Left renal pelvis (tissue), 4 donors: ENCODE data around the gene SLC37A2. TPM values are rescaled to one million over a fixed set of nuclear protein-coding genes. Genes with fewer than 3 reads are reported as not detected.

Source experiments
- DNase-seq, 4 donors: peaks; one replicate each; pipeline ENCODE4 v3.0.0-alpha.2; 2013; ENCODE audit warnings: low read depth in 4 of 4, low spot score in 3 of 4
- polyA plus RNA-seq, 4 donors: library from polyadenylated mRNA; unstranded; fragments of 120-200 nt; gene quantifications; one replicate each; pipeline ENCODE4 v1.2.1, GENCODE V29; 2013; ENCODE audit not compliant: insufficient read length in 4 of 4

The SLC37A2 gene
- polyA plus RNA-seq, 4 donors = 2.1 to 7.0 (median 2.5) TPM

DNA sequence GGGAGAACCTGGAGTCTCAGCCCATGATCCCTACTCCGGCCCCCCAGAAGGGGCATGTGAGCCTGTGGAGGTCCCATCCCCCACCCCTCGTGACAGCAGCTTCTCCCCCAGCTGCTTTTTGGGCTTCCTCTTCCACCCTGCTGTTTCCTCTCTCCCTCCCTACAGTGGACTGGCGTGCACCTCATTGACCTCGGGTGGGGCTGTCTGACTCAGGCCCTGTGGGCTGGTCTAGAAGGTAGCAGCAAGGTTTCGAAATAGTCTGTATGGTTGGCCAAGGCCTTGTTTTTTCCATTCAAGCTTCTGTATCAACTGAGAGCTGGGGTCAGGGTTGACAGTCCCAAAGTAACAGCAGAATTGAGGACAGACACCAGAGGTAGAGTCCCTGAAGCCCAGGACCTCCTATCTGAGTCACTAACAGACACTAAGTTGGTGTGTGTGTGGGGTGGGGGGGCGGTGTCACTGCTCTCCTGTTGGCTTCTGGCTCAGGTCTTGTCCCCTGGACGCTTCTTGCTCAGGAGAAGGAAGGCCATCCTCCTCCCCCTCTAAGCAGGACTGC is 7.7 kb downstream of the SLC37A2 start:
- no peak for DNase-seq

DNA sequence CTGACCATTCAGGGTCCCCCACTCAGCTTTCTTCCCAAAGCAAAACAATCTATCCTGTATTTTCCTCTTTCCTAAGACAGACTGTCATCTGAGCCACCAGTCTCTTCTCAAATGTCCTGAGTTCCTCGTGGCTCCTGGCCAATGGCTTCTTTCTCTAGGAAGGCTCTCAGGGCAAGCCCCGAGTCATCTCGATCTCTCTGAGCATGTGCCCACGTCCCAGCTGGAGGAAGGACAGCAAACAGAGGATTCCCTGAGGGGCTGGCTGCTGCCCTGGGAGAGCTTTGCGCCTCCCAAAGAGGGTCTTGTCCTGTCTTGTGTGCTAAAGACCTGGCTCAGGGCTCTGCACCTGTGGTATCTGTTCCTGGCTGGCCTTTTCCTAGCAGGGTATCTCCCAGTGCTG is 8.3 kb downstream of the SLC37A2 start:
- DNase-seq = no peak

DNA sequence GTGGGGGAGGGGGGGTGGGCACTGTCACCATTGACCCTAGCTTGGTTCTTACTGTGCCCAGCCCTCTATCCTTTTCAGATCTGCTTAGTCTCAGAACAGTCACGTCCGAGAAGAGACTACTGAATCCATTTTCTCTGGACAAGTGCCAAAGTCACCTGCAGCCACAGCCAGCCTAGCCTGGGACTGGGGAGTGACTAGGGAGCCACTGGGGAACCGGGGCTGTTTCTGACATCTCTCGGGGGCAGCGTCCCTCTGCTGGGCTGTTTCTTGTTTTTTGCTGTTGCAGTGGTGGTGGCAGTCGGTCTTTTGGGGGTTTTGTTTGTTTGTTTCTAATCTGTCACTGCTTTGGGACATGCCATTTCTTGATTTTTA is 8.7 kb downstream of the SLC37A2 start:
- no peak for DNase-seq

DNA sequence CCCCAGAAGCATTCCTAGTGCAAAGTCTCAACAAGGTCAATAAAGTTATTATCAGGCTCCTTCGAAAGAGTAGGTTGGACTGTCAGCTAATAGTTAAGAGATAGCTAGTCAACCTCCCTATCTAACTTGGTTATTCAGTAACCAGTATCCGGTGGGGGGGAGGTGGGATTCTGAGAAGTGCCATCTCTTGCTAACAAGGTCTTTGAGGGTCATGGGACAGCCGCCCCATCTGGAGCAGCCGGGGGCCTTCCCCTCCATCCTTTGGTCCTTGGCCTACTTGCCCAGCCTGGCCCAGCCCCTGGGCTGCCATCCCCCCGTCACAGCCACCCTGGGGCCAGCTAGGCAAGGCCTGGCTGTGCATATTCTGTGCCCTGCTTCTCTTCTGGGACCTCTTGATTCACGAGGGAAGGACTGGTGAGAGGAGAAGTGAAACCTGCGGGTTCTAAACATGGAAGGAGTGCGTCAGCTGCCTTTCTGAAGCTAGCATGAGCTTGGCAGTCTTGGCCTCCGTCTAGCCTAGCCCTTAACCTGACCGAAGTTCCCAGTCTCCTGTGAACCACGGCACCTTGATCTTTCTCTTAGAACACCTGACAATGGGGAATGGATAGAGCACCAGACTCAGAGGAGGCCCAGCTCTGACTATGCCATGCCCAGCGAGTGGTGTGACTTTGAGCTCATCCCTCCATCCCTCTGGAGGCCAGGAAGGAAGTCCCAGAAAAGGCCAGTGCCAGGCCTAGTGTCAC is 9.3 kb downstream of the SLC37A2 start:
- no peak for DNase-seq

DNA sequence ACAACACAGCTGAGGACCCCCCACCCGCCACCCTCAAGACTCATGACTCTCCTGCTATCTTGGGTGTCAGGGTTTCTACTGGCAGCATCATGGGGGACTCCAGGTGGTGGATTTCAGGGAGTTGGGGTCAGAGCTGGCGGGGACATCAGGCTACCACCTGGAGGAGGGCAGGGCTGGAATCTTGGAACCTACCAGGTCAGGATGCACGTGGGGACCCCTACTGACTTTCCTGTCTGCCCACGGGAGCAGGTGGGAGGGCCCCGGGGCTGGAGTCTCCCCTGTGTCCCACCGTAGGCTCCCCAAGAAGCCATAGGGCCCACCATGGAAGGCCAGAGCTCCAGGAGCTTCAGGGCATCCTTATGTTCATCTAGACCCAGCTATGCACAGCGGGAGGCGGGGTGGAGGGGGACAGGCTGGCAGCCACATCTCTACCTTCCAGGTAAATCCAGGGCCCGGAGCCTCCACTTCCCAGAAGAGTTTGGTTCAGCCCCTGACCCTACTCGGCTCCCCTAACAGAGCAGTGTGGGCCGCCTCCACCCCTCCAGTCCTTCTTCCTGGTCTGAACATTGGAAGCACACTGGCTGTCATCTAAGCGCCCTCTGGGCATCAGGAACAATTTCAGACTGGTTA is 10.0 kb downstream of the SLC37A2 start:
- no peak for DNase-seq

DNA sequence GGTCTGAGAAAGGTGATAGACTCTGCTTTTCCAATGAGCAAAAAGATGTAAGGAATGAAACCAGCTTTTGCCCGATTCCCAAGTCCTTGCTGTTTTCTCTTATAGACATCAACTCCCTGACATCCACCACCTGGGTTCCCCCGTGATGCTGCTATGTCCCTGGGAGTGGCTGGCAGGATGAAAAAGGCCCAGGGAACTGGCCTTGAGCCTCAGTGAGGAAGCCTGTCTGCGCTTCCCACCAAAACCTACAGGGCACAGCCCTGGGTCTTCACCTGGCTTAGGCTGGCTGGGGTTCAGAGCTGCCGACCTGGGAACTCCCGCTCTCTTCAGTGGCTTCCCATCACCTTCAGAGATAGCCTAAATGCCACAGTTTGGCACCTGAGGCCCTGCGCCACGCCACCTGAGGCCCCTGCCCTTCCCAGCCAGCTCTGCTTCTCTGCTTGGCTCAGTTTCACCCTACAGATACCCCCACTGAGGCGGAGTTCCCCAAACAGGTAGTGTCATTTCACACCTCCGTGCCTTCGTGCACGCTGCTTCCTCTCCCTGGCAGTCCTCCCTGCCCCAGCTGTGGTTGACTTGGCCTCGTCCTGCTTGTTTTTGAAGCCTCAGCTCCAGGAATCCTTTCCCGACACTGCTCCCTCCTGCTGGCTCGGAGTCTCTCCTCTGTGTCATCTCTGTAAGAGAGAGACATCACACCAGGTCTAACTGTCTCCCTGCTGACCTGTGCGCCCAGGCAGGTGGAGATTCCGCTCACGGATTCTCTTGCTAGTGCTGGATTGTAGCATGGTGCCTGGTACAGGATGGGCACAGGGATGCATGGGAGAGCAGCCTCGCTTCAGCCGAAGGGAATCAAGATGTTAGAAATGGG is 10.7 kb downstream of the SLC37A2 start:
- DNase-seq = no peak

DNA sequence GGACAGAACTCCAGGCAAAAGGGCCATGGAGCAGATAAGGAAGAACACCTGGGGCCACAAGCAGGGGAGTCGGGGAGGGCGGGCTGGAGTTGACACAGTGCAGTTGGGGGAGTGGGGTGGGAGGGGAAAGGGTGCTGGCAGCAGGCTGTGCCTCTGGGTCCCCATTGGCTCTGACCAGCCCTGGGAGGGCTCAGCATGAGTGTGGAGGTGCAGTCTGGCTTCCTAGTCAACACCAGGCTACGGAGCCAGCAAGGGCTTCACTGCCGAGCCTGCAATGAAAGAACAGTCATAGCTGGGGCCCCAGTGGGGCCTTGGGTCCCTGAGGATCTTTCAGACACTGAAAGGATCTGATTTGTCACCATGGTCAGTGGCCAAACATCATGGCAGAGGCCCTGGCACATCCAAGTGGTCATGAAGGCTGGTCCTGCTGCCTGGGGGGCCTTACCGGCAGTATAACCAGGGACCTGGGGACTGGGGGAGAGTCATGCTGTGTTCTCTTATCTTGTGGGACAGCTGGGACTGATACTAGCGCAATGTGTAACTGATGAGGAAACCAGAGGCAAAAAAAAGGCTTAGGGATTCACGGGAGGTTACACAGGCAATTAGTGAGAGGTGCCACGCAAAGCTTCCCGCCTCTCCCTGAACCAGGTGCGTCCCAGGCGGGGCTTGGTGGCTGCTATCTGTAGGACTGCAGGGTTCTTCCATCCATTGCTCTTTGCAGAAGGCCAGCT is 11.6 kb downstream of the SLC37A2 start:
- no peak for DNase-seq

DNA sequence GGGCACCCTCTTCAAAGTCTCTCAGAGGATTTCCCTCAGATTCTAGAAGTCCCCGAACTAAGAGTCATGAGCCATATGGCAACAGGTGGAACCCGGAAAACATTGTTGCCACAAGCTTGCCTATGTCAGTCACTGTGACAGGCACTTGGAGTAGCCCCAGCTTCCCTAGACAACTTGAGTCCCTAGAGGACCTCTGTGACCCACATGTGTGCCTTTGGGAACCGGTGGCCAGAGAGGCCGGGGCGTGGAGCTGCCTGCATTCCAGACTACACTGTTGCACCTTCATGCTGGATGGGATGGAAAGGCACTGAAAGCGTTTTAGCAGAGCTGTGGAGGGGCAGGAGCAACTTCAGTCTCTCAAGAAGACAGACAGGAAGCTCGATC is 12.1 kb downstream of the SLC37A2 start:
- no peak for DNase-seq

DNA sequence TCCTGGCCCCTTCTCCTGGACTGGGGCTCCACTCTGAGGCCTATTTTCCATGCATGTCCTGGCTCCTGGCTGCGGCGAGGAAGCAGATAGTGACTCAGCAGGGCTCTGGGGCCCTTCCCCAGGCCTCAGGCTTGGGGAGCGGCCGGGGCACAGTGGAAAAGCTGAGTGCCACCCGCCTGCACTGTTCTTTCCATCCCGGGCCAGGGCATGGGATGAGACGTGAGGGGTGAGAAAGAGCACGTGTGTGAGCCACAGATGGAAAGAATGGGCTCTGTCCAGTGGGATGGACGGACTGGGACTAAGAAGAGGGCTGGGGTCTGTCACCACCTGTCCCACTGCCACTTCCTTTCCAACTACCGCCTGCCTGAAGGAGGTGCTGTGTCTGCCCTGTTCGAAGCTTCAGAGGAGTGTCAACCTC is 12.8 kb downstream of the SLC37A2 start:
- no peak for DNase-seq

DNA sequence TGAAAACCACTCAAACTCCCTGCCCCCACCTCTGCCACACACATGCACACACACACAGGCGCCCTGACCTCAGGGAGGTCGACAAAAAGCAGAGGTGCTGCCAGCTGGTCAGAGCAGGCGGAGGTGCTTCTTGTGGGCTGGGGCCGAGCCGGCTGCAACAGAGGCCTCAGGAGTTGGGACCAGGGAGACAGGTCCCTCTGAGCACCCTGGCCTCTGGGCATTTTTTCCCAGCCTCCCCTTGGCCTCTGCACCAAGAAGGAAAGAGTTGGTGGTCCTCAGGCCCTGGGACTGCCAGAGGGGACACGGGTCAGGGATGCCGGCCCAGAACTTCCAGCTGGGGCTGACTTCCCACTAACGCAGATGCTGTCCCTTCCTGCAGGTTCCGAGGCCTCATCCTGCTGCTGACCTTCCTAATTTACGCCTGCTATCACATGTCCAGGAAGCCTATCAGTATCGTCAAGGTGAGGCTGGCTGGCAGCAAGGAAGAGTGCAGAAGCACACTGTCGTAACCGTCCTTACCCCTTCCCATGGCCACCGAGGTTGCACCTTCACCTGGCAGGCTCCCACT is 13.4 kb downstream of the SLC37A2 start:
- no peak for DNase-seq

DNA sequence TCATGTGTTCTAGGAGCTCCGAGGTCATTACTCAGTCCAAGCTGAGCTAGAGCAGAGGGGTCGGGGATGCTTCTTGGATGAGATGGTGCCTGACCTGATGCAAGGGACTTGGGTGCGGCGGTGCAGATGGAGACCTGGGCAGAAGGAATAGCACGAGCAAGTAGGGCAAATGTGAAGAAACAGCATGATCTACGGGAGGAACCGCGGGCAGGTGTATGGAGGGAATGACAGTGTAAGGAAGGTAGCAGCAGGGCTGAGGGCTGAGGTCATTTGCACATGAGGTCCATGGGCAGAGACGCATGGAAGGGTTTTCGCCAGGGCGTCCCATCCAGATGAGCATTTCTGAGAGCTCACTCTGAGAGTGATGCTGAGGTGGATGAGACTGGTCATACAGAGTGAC is 14.9 kb downstream of the SLC37A2 start:
- DNase-seq = no peak

DNA sequence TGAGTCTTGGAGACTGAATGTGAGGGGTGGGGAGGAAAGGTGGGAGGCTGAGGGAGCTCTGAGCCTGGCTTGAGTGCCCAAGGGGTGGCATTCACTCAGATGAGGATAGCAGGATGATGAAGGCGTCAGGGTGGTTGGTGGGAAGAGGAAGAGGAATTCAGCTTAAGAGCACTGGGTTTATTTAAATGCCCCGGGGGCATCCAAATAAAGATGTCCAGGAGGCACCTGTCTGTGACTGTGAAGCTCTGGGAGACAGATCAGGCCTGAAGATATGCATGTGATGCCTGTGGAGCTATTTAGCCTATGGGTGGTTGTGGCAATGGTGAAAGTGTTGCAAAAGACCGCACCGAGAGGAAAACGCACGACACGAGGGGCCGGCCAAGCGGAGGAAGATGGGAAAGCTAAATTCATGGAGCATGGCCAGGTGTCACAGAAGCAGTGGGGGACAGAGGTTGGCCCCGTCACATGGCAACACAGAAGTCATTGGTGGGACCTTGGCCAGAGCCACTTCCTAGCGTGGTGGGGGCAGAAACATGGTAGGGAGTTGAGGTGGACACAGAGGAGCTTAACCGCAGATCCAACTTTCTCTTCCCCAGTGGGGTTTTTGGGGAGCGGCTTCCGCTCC is 15.5 kb downstream of the SLC37A2 start:
- DNase-seq = no peak

DNA sequence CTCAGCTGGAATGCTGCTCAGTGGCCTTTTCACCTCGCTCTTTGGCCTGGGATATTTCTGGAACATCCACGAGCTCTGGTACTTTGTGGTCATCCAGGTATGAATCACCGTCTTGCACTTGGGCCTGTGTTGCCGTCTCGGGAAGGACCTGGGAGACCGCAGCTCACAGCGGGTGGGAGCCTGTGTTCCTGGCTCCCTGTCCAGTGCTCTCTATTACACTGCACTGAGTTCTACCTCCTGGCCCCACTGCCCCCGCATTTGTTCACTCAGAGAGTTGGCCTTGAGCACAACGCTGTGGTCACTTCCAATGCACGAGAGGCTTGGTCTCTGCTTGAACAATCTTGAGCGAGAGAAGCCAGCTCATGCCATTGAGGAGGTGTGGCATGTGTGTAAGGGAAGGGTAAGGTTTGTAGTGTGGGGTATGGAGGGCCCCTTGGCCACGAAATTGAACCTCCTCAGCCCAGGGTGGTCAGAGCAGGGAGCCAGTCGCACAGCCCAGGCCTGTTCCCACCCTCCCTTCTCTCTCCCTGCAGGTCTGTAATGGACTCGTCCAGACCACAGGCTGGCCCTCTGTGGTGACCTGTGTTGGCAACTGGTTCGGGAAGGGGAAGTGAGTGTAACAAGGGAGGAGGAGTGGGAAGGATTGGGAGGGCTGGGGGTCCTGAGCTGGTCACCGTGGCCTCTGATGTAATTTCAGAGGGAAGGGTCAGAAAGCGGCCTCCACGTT is 16.2 kb downstream of the SLC37A2 start:
- no peak for DNase-seq

DNA sequence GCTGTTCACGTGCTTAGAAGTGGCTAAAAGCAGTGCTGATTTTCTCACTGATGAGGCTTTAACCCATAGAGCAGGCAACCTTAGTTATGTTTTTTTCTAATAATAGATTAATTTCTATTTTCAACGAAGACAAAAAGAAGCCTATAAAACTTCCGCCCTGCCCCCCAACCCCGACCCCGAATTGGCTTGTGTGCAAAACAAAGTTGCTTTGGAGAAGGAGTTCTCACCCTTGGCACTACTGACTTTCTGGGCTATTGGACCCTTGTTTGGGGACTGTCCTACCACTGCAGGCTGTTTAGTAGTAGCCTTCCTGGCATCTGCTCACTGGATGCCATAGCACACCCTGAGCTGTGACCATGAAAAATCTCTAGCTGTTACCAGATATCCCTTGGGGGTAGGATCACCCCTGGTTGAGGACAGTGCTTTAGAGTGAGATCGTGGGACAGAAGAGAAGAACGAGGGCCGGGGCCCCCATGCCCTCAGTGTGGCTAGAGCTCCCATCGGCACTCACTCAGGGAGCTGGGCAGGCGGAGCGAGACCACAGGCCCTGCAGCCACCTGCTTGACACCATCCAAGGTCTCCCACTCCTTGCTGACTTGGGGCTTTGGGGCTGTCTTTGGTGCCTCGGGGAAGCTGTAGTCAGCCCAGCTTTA is 16.9 kb downstream of the SLC37A2 start:
- no peak for DNase-seq

DNA sequence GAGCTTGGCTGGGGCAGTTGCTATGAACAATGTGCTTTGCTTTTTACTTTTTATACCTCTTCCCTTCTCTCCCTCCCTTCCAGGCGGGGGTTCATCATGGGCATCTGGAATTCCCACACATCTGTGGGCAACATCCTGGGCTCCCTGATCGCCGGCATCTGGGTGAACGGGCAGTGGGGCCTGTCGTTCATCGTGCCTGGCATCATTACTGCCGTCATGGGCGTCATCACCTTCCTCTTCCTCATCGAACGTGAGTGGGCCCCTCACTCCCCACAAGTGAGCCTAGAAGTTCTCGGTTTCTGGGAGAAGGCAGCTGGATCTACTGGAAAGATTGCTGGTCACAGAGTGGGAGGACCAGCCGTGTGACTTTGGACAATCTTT is 17.4 kb downstream of the SLC37A2 start:
- no peak for DNase-seq

DNA sequence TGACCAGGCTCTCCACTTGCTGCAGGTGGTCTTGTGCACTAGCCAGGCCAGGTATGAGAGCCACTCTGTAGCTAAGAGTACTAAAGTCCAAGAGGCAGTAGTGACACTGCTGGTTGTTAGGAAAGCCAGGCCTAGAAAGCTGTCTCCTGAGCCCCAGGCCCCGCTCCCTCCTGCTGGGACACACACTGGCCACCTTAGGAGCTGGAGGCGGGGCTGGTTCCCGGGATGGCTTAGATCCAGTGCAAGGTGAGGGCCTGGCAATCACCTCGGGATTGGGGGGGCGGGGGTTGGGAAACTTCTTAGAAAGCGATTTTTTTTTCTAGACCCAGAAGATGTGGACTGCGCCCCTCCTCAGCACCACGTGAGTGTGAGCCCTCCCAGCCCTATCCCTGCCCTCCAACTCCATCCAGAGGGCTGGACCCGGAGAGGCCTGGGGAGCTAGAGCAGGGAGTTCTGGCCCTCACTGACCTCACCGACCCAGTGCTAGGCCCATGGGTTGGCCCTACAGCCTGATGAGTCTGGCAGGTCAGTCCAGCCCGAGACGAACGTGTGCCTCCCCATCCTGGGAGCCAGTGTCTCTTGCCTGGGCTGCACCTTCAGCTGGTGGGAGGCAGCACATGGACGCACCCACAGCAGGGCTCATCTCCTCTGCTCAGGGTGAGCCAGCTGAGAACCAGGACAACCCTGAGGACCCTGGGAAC is 18.1 kb downstream of the SLC37A2 start:
- no peak for DNase-seq

DNA sequence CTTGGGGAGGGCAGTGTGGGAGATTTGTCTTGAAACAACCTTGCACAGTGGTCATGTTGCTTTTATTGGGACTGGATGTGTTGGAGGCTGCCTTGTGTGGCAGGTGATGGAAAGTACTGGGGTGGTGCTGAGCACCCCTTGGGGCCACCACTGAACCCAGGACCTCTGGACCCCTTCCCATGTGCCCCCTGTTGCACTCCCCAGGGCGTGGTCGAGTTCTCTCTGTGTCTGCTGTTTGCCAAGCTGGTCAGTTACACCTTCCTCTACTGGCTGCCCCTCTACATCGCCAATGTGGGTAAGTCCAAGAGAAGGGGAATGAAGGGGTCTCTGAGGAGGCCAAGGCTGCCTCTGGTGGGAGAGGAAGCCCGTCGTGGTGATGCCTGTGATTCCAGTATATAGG is 18.9 kb downstream of the SLC37A2 start:
- no peak for DNase-seq

DNA sequence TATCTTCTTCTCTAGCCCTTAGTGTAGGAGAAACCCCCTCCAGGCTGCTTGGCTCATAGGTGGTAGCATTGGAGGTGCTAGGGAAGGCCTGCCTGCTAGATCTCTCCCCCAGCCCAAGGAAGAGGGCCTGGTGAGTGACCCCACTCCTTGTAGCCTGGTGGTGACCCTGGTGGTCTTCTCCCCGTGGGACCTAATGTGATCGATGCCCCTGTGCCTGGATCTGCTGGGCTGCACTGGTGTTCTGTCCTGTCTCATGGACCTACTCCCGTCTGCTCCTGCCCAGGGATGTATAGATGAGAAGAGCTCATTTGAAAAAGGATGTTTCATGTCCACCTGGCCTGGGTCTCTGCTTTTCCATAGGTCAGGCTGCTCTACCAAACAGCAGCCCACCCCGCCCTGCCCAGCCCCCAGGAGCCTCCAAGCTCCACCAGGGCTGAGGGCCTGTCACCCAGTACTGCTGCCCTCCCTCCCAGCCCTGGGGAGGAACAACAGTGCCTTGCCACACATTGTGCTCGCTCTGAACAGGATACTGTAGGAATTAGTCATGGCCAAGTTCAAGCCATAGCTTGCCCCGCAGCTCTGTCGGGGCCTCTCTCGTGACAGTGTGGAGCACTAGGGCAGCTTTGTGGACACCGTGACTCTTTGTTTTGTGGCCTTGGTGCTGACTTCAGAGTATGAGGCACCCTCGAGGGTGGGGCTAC is 19.7 kb downstream of the SLC37A2 start:
- DNase-seq = no peak
